GM21737 (cell line): ENCODE data around the gene CEL.
"Not testable (repeated sequence)": the region's sequence is repeated elsewhere in the genome, so short reads cannot be mapped to it uniquely, and the experiment has no call there.

Source experiments
- ATAC-seq: cut with Tn5 transposase; IDR thresholded peaks from one replicate; pipeline ENCODE4 v1.9.1; 2021; ENCODE audit warnings: mild to moderate bottlenecking, moderate library complexity; ENCODE audit not compliant: unreplicated experiment

Gene CEL

DNA sequence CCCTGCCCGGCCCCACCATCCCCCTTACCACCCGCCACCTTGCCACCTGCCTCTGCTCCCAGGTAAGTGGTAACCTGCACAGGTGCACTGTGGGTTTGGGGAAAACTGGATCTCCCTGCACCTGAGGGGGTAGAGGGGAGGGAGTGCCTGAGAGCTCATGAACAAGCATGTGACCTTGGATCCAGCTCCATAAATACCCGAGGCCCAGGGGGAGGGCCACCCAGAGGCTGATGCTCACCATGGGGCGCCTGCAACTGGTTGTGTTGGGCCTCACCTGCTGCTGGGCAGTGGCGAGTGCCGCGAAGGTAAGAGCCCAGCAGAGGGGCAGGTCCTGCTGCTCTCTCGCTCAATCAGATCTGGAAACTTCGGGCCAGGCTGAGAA is at the start of gene CEL:
Gene CEL (plus strand): TSS at position 218 of the 382 bp plus-strand sequence. CDS start 22 bp downstream, at position 240.
- ATAC-seq = not testable (repeated sequence)

DNA sequence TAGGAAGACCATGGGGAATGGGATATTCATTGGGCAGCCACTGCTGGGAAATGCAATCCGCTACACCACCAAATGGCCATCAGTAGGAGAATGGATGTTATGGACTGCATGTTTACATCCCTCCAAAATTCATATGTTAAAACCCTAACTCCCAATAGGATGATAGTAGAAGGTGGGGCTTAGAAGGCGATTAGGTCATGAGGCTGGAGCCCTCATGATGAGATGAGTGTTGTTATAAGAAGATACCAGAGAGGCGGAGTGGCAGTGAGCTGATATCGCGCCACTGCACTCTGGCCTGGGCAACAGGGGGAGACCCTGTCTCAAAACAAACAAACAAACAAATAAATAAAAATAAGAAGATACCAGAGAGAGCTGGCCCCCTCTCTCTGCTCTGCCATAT is 47.1 kb upstream of the CEL start:
- no peak for ATAC-seq

DNA sequence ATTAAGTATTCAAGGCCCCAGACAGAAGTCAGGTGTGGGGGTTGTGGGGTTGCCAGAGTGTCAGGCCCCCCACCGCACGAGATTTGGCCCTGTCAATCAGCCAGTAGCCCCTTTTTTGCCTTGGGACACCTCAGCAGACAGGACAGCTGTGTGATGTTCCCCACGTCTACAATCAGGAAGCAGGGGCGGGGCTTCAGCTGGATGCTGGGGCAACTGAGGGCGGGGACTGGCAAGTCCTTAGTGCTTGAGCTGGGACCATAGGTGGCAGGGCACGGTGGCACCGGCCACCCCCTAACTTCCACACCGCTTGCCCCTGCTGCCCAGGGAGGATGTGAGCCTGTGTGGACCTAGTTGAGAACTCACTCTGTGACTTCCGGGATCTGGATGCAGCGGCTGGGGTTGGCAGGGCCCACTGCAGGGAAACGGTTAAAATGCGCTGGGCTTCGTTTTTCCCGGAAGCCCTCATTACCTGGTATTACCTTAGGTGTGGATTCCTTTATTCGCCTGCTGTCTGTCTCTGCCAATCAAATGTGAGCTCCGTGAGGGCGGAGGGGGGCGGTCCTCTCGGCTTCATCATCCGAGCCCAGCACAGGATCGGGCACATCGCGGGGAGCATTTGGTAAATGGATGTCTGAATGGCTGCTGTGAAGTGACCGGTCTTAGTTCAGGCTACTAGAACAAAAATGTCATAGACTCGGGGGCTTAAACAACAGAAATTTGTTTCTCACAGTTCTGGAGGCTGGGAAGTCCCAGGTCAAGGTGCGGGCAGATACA is 38.5 kb upstream of the CEL start:
- ATAC-seq = no peak

DNA sequence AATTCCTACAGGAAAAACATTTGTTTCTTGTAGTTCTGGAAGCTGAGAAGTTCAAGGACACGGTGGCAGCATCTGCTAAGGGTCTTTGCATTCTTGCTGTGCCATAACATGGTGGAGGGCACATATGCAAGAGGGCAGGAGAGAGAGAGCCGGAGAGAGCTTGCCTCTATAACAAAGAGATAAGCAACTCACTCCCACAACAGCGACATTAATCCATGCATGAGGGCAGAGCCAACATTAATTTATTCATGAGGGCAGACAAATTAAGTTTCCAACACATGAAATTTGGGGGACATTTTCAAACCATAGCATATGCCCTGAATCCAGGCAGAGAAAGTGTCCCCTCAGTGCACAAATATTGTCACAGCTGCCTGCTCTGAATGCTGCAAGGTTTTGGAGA is 35.4 kb upstream of the CEL start:
- ATAC-seq = no peak

DNA sequence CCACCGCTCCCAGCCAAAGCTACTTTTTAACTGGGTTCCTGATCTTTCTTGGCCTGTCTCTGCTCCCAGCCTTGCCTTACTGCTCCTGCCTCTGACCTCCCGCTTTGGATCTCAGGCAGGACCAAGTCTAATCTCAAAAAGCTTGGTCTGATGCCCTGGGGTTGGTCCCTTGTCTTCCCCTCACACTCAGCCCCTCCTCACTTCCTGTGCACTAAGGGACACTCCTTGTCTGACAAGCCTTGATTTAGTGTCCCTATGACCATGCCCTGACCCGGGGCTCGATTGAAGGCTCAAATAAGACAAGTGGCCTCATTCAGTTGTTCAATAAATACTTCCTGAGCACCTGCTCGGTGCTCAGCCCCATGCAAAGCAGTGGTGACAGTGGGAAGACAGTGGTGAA is 34.6 kb upstream of the CEL start:
- ATAC-seq = no peak

DNA sequence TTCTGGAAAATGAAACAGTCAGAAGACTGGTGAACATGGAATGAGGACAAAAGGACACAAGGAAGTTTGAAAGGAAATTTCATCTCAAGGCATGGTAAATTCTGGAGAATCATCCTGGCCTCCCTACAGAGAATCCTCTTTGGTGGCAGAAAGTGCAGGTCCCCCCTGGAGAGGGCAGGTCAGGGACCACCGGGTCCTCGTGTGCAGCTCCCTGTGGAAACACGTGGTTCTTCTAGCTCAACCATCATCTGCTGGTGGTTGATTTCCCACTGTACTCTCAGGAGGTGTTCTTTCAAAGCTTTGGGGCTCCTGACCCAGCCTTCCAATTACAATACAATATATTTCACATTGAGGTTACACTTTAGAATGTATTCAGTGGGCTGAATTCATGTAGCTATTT is 33.6 kb upstream of the CEL start:
- ATAC-seq = no peak

DNA sequence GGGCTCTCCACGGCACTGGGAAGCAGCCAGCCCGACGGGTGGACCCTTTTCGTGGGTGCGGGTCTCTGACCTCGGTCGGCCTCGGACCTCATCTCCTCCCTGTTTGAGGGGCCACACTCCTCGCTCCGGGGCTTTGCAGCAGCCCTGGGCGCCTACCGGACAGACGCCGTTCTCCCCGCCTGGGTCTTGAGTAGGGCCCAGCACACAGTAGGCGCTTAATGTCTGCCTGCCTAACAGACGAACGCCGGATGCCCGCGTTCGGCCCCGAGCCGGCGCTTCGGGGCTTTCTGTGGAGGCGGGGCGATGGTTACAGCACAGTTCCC is 31.8 kb upstream of the CEL start:
- ATAC-seq = no peak

DNA sequence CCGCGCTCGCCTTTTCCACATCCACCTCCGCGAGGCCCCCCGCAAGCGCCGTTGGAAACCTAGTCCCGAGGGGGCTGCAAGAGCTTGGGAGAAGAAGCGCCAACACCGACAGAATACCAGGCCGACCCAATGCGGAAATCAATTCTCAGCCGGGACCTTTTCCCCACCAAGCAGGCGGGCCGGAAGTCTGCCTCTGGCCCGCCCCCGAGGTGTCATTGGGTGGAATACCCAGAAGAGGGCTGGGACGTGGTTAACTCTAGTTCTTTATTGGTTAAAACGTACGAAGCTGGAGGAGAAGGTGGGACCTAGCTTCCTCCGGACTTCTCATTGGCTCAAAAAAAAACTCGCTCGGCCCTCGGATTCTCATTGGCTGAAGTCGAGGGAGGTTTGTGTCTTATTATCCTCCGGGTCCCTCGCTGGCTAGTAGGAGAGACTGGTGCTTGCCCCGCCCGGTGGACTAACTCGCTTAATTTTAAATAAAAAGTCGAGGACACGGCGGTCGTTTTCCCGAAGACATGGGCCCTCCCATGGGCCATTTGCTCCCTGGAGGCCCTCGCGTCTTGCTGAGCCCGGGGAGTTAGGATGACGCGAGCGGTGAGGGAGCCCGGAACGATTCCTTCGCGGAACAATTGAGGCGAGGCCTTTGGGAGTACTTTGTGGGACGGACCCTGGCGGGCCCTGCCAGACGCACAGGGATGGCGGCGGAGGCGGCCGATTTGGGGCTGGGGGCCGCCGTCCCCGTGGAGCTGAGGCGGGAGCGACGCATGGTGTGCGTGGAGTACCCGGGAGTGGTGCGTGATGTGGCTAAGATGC is 31.3 kb upstream of the CEL start, which contains the start of gene GTF3C5:
Gene GTF3C5 (plus strand): TSS at position 681 of the 813 bp plus-strand sequence. CDS start 15 bp downstream, at position 696.
- ATAC-seq = peak; percentile 94

DNA sequence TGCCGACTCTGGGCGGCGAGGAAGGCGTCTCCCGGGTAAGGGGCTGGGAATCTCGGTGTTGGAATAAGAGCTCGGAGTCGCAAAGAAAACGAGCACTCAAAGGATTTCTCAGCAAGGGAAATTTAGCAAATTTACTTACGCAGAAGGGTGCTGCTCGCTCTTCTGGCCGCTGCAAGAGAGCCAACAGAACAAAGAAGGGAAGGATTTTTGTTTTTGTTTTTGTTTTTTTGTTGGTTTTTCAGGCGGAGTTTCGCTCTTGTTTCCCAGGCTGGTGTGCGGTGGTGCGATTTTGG is 30.7 kb upstream of the CEL start:
- no peak for ATAC-seq

DNA sequence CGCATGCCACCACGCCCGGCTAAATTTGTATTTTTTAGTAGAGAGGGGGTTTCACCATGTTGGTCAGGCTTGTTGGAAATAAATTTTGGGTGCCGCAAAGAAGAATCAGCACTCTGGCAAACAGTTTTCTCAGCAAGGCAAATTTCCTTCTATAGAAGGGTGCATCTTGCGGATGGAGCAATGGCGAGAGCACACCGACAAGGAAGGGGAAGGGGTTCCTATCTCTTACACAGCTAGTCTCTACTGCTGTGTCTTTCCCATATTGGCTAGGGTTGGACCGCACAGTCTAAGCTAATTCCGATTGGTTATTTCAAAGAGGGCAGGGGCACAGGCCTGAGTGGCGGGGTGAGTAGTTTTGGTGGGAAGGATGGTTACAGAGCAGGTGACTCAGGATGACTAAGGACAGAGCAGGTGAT is 30.3 kb upstream of the CEL start:
- no peak for ATAC-seq

DNA sequence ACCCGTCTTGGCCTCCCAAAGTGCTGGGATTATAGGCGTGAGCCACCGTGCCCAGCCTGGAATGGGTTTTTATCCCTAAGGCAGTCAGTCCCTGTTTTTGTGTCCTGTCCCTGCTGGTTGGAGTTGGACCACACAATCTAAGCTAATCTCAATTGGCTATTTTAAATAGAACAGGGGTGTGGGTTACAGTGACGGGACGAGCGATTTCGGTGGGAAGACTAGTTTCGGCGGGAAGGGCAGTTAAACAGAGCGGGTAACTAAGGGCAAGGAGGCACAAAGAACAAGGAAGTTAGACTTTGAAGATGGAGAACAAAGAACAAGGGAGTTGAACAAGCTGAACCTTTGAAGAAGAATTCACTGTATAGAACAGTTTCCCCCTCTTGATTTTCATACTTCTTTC is 29.6 kb upstream of the CEL start:
- no peak for ATAC-seq

DNA sequence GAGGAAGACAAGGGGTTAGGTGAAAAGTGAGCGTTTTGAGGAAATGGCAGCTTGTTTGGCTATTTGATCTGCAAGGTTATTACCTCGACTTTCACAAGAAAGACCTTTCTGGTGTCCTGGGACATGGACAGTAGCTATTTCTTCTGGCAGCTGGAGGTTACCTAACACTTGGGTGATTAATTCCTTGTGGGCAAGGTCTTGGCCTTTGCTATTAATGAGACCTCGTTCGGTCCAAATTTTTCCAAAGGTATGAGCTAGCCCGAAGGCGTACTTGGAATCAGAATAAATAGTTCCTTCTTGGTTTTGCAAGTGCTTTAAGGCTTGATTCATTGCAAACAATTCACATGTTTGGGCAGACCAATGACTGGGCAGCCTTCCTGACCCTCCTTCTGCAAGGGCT is 26.1 kb upstream of the CEL start:
- ATAC-seq = no peak

DNA sequence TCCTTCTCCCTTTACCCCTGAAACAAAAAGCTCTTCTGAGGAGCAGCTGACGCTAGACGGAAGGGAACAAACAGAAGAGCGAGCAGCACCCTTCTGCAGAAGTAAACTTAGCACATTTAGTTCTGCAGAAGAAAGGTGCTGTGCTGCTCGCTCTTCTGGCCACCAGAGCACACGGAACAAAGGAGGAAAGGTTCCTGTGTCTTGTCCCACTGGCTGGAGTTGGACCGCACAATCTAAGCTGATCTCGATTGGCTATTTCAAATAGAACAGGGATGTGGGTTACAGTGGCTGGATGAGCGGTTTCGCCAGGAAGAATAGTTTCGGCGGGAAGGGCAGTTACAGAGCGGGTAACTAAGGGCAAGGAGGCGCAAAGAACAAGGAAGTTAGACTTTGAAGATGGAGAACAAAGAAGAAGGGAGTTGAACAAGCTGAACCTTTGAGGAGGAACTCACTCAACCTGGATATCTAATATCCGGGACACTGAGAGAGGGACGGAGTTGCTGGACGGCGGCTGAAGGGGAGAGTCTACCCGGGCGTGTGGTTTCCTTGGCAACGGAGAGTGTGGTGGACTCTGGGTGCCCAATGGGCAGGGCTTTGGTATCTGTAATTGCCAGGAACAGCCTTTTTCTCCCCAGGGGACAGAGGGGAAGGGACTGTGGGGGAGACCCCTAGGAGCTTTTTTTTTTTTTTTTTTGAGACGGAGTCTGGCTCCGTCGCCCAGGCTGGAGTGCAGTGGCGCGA is 23.8 kb upstream of the CEL start:
- no peak for ATAC-seq

DNA sequence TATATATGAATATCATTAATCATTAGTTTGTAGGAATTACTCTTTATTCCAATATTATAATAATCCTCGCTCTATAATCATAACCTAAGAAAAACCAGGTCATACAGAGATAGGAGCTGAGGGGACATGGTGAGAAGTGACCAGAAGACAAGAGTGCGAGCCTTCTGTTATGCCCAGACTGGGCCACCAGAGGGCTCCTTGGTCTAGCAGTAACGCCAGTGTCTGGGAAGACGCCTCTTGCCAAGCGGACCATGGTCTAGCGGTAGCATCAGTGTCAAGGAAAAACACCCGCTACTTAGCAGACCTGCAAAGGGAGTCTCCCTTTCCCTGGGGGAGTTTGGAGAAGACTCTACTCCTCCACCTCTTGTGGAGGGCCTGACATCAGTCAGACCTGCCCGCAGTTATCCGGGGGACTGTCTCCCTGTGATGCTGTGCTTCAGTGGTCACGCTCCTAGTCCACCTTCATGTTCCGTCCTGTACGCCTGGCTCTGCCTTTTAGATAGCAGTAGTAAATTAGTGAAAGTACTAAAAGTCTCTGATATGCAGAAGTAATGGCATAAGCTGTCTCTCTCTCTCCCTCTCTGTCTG is 20.8 kb upstream of the CEL start:
- ATAC-seq = not testable (repeated sequence)

DNA sequence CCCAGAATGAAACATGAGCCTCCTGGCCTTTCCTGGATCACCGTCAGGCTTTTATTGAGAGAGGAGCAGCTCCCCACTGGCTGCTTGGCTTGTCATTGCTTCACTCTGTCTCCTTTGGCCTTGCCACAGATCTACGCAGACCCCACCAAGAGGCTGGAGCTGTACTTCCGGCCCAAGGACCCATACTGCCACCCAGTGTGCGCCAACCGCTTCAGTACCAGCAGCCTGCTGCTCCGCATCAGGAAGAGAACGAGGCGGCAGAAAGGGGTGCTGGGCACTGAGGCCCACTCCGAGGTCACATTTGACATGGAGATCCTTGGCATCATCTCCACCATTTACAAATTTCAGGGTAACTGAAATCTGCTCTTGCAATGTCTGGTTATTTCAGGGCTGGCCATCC is 19.8 kb upstream of the CEL start:
- no peak for ATAC-seq

DNA sequence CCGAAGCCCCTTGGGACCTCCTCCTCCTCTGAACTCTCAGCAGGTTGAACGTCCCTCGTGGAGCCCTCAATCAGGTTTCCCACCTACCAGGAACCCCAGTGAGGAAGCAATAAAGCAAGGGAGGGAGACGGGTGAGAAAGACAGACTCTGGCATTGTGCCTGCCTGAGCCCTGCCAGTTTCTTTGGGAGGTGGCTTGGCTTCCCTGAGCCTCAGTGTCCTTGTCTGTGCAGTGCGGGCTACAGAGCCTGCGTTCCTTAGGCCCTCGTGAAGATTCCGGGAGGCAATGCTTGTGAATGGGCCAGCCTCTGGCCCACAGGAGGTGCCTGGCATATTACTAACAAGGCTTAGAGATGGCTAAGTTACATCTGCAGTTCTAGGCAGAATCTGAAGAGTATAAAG is 19.1 kb upstream of the CEL start:
- no peak for ATAC-seq

DNA sequence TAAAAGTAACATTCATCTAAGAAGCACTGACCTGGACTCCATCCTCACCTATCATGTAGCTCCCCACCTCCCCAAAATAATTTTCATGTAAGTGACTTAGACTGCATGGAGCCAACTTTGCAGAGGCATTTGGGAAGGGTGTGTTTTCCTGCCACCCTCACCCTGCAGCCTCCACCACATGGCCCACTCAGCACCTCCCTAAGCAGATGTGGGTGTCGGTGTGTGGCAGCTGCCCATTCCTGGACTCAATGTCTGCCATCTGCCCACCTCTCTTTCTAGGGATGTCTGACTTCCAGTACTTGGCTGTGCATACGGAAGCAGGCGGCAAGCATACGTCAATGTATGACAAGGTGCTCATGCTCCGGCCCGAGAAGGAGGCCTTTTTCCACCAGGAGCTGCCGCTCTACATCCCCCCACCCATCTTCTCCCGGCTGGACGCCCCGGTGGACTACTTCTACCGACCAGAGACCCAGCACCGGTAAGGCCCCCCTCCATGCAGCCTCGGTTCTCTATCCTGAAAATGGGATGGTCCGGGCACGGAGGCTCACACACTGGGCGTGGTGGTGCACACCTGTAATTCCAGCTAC is 18.2 kb upstream of the CEL start:
- no peak for ATAC-seq

DNA sequence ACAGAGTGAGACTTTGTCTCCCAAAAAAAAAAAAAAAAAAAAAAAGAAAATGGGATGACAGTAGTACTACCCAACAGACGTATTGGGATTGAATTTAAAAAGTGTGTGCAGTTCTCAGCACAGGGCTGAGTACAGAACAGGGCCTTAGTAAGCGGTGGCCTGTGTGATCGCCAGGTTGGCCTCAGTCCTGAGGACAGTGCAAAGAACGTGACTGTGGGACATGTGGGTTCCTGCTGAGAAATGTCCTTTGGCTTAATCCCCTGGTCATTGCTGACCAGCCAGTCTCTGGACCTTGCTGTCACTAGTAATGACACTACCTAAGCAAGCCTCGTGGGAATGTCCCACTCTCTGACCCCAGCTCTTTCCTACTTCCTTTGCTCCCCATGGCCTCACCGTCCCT is 17.7 kb upstream of the CEL start:
- no peak for ATAC-seq

DNA sequence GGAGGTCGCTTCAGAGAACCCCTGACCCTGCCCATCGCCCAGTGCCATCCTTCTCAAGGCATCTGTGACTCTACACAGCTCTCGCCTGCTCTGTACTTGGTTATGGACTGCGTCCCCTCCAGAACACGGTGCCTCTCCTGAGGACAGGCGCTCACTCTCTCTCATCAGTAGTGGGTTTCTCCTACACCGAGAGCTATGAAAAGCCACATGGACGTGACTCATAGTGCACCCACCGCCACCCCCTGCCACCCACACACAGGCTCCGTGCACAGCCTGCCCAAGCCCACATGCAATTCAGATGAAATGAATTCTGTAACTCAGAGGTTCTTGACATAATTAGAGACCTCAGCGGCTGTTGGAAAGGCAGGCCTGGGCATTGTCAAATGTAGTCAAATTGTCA is 17.1 kb upstream of the CEL start:
- ATAC-seq = no peak

DNA sequence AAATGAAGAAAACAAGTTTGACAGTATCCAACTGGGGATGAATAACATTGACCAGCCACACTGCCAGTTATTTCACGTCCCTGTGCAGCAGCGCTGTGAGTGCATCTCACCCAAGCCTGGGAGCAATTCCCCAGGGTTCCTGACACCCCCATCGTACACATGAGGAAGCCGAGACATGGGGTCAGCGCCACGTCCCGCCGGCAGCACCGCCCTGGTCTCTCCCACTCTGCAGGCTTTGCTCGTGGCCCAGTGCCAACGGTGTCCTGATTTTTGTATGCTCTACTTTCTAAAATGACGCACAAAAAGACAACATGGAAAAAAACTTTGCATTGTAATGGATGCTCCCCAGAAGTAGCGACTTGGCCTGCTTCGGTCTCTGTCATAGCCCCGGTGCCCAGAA is 16.6 kb upstream of the CEL start:
- no peak for ATAC-seq

DNA sequence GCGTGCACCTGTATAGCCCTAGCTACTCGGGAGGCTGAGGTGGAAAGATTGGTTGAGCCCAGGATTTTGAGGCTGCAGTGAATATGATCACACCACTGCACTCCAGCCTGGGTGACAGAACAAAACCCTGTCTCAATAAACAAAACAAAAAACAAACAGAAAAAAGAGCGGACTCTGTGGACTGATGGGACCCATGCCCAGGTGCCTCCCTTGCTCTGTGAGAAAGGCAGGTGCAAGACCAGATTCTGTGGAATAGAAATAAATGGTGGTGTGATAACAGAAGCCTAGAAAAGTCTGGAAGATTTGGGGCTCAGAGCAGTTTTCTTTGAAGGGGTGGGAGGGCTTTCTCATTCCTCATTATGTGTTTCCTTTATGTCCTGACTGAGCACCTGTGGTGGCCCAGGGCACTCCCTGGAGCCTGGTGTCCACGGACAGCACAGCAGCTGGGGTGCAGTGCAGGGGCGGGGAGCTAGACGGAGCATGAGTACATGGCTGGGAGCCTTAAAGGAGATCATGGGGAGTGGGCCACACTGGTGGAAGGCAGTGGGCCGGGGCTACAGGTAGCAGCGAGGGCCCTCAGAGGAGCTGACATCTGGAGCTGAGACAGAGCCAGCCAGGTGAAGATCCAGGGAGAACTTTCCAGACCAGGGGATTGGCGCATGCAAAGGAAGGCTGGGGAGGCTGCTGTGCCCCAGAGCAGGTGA is 15.4 kb upstream of the CEL start:
- ATAC-seq = no peak
